Measurements from ENCODE around the gene SARNP. TPM values are rescaled to one million over a fixed set of nuclear protein-coding genes. Genes with fewer than 3 reads are reported as not detected.

SARNP gene
- total RNA-seq, 1 experiment from 2014 or later = 98.3 TPM

- ATAC-seq (no peak), DNase-seq (ENCODE audit: low spot score) (no peak)
- peaks cover 2% of the 10 kb centered on the region; the same call in 1 of the 2 replicates for H3K27me3 Mint-ChIP-seq (ENCODE audit: low read depth)
- peak overlapping the region; percentile 70 for H3K4me3 Mint-ChIP-seq
- H3K4me1 Mint-ChIP-seq = peaks cover 46% of the 10 kb centered on the region
- CTCF ChIA-PET = interaction anchor here (0.5 to 3.2 kb wide), 7 partner anchors 12 to 1248 kb away, joined by 3 to 12 read pairs (median 4); partner anchors contain the start of genes ORMDL2, SARNP and SUOX
- TF ChIP-seq ESRRA (CRISPR knock-in tag; IDR thresholded peaks at IDR 0.05; ENCODE audit: borderline replicate concordance) (no peak), GTF2I (CRISPR knock-in tag; conservative IDR thresholded peaks at IDR 0.05) (no peak), ATF6 (CRISPR knock-in tag; IDR thresholded peaks at IDR 0.05) (no peak), IRF2 (CRISPR knock-in tag; IDR thresholded peaks at IDR 0.05; ENCODE audit: borderline replicate concordance, low read depth) (no peak), ZNF532 (CRISPR knock-in tag; IDR thresholded peaks at IDR 0.05; ENCODE audit: borderline replicate concordance) (no peak), FOXK1 (CRISPR knock-in tag; IDR thresholded peaks at IDR 0.05) (no peak)
- no peaks in the 10 kb centered on the region for H3K36me3 Mint-ChIP-seq
- peak overlapping the region; percentile 82 for H3K27ac Mint-ChIP-seq
- POLR2A ChIA-PET = interaction anchor here (0.5 to 4.0 kb wide), 7 partner anchors 13 to 637 kb away, joined by 3 to 19 read pairs (median 4); partner anchors contain the start of genes CD63, ORMDL2 and SARNP
- H3K9me3 Mint-ChIP-seq = no peaks in the 10 kb centered on the region
These were observed 75.4 kb downstream of the SARNP start for GRCh38 chr12:55741931-55742680.

DNA sequence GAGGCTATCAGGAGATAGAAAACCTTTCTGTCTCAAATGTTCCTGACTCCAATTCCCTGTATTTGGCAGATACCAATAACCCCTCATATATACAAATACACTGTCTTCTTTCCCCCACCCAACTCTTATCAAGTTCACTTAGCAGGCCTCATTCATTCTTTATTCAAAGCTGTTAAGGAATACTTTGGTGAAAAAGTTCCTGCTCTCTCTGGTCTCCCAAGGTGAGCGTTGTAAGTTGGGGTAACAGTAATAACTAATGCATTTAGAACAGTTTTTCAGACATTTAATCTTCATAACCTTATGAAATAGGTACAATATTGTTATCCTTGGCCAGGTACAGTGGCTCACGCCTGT, 78.5 kb downstream of the SARNP start:
- POLR2A ChIA-PET = interaction anchor here (1.0 to 2.7 kb wide), 5 partner anchors 10 to 235 kb away, joined by 4 to 16 read pairs (median 7); partner anchors contain the start of genes CD63, DNAJC14, ORMDL2 and RAB5B
- CTCF ChIA-PET = interaction anchor here (0.8 to 3.8 kb wide), 49 partner anchors 8 to 483 kb away, joined by 3 to 160 read pairs (median 6); partner anchors contain the start of genes BLOC1S1, CD63, DGKA and DNAJC14
- Mint-ChIP-seq H3K27me3 (ENCODE audit: low read depth) (peaks cover 2% of the 10 kb centered on the region; the same call in 1 of the 2 replicates), H3K4me1 (peaks cover 31% of the 10 kb centered on the region), H3K4me3 (no peak overlapping the region), H3K27ac (no peak overlapping the region), H3K36me3 (no peaks in the 10 kb centered on the region), H3K9me3 (no peaks in the 10 kb centered on the region)
- no peak for ATAC-seq
- DNase-seq (ENCODE audit: low spot score) = no peak
- TF ChIP-seq, protein P1, sequence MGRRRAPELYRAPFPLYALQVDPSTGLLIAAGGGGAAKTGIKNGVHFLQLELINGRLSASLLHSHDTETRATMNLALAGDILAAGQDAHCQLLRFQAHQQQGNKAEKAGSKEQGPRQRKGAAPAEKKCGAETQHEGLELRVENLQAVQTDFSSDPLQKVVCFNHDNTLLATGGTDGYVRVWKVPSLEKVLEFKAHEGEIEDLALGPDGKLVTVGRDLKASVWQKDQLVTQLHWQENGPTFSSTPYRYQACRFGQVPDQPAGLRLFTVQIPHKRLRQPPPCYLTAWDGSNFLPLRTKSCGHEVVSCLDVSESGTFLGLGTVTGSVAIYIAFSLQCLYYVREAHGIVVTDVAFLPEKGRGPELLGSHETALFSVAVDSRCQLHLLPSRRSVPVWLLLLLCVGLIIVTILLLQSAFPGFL (CRISPR knock-in tag; IDR thresholded peaks at IDR 0.05; ENCODE audit: borderline replicate concordance) = no peak
- TF ChIP-seq CREM (CRISPR knock-in tag; IDR thresholded peaks at IDR 0.05) = no peak
- no peak for TF ChIP-seq AFF4 (CRISPR knock-in tag; IDR thresholded peaks at IDR 0.05; ENCODE audit: borderline replicate concordance)
- no peak for TF ChIP-seq ZNF396 (CRISPR knock-in tag; IDR thresholded peaks at IDR 0.05; ENCODE audit: borderline replicate concordance)
- TF ChIP-seq NR1H2 (CRISPR knock-in tag; IDR thresholded peaks at IDR 0.05) = no peak
- TF ChIP-seq ZNF416 (CRISPR knock-in tag; IDR thresholded peaks at IDR 0.05) = no peak
- TF ChIP-seq USF1 (CRISPR knock-in tag; IDR thresholded peaks at IDR 0.05) = no peak
- no peak for TF ChIP-seq CREB1 (CRISPR knock-in tag; IDR thresholded peaks at IDR 0.05)
- no peak for TF ChIP-seq ZBTB21 (CRISPR knock-in tag; IDR thresholded peaks at IDR 0.05; ENCODE audit: borderline replicate concordance)
- TF ChIP-seq, protein P2, sequence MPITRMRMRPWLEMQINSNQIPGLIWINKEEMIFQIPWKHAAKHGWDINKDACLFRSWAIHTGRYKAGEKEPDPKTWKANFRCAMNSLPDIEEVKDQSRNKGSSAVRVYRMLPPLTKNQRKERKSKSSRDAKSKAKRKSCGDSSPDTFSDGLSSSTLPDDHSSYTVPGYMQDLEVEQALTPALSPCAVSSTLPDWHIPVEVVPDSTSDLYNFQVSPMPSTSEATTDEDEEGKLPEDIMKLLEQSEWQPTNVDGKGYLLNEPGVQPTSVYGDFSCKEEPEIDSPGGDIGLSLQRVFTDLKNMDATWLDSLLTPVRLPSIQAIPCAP (CRISPR knock-in tag; IDR thresholded peaks at IDR 0.05) = no peak
- no peak for TF ChIP-seq ZNF121 (CRISPR knock-in tag; IDR thresholded peaks at IDR 0.05)

All from WTC11 (cell line).